HUES6 (cell line): Measurements from ENCODE around the gene ACER3.
A peak's percentile ranks its signal among the peaks of the same experiment; 100 is the strongest.
"Not testable (repeated sequence)": the region's sequence is repeated elsewhere in the genome, so short reads cannot be mapped to it uniquely, and the experiment has no call there.

ENCODE experiments used
- H3K27ac ChIP-seq: 2 replicates; pipeline ENCODE4 v1.7.0; 2013; ENCODE audit warnings: low read depth, mild to moderate bottlenecking, low read length, inconsistent platforms
- H3K27me3 ChIP-seq: 2 replicates; pipeline ENCODE4 v1.6.1; 2013; ENCODE audit warnings: low read length; ENCODE audit not compliant: control insufficient read depth, insufficient read depth
- H3K36me3 ChIP-seq: 2 replicates; pipeline ENCODE4 v1.6.1; 2013; ENCODE audit warnings: low read length; ENCODE audit not compliant: control insufficient read depth, insufficient read depth
- H3K4me1 ChIP-seq: 2 replicates; pipeline ENCODE4 v1.6.1; 2013; ENCODE audit warnings: low read length; ENCODE audit not compliant: control insufficient read depth, insufficient read depth
- H3K4me3 ChIP-seq: 2 replicates; pipeline ENCODE4 v1.5.1; 2013; ENCODE audit warnings: low read depth, low read length
- H3K9ac ChIP-seq: one replicate; pipeline ENCODE4 v1.6.1; 2013; ENCODE audit warnings: mild to moderate bottlenecking, low read length
- H3K9me3 ChIP-seq: 2 replicates; pipeline ENCODE4 v1.6.1; 2013; ENCODE audit warnings: low read depth, low read length; ENCODE audit not compliant: control insufficient read depth, insufficient read depth

The ACER3 gene

DNA sequence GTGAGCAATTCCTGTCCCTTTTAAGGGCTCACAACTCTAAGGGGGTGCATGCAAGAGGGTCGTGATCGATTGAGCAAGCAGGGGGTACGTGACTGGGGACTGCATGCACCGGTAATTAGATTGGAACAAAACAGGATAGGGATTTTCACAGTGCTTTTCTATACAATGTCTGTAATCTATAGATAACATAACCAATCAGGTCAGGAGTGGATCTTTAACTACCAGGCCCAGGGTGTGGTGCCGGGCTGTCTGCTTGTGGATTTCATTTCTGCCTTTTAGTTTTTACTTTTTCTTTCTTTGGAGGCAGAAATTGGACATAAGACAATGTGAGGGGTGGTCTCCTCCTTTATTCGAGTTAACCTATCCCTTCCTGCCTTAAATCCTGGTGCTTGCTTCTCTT, 40.9 kb downstream of the ACER3 start:
- peaks cover 18% of the 10 kb centered on the region for H3K4me1 ChIP-seq
- not testable (repeated sequence) for H3K4me3 ChIP-seq, H3K27me3 ChIP-seq, H3K9me3 ChIP-seq, H3K9ac ChIP-seq, H3K27ac ChIP-seq, H3K36me3 ChIP-seq

DNA sequence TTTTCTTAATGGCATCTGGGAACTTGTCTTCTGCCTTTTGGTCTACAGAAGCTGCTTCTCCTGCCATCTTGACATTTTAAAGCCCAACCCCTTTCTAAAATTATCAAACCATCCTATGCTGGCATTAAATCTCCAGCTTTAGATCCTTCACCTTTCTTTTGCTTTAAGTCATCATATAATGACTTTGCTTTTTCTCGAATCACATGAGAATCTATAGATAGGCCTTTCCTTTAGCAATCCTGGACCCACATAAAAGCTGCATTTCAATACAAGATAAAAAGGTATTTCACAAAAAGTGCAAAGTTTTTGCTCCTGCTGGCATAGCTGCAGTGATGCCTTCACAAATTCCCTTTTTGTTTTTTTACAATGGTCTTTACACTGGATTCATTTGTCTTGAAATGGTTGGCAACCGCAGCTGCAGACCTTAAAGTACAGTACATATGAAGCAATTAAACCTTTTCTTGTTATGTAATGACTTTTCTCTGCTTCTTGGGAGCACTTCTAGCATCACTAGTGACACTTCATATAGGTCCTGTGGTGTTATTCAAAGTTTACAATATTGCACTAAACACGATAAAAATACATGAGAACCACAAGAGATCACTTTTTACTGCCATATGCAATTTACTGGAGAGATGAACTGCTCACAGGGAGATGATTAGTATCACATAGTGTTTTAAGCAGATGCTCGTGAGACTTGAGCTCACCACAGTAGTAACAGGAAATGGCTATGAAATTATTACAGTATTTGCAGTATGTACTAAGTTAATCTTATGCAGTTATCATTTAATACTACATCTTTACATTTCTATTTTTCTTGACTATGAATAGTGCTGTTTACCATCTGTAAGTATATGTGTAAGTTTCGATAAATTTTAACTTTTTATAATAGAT, 41.6 kb downstream of the ACER3 start:
- Histone ChIP-seq H3K4me3 (no peak overlapping the region), H3K9me3 (peaks cover 8% of the 10 kb centered on the region), H3K36me3 (no peaks in the 10 kb centered on the region), H3K27ac (no peak overlapping the region), H3K9ac (no peak overlapping the region), H3K27me3 (no peaks in the 10 kb centered on the region), H3K4me1 (peaks cover 18% of the 10 kb centered on the region)

DNA sequence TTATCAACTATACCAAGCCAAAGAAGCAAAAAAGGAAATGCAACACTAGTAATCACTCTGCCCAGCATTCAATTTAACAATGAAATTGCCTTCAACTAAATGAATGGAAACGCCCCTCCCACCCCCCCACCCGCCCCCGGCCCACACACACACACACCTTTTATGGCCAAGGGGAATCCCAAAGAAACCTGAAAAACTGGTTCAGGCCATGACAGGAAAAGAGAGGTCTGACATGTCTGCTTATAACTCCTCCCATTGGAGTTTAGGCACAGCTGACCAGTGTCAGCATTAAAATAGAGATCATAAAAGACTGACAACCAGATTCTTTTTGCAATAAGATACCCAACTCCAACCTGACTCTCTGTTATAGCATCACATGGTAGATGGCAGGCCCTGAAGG, 42.6 kb downstream of the ACER3 start:
- no peak overlapping the region for H3K9ac ChIP-seq
- H3K4me3 ChIP-seq: peak overlapping the region; percentile 40; the same call in 1 of the 2 replicates
- no peaks in the 10 kb centered on the region for H3K27me3 ChIP-seq
- no peak overlapping the region; the same call in 1 of the 2 replicates for H3K27ac ChIP-seq
- H3K9me3 ChIP-seq: peaks cover 8% of the 10 kb centered on the region
- H3K36me3 ChIP-seq: no peaks in the 10 kb centered on the region
- peaks cover 18% of the 10 kb centered on the region for H3K4me1 ChIP-seq

DNA sequence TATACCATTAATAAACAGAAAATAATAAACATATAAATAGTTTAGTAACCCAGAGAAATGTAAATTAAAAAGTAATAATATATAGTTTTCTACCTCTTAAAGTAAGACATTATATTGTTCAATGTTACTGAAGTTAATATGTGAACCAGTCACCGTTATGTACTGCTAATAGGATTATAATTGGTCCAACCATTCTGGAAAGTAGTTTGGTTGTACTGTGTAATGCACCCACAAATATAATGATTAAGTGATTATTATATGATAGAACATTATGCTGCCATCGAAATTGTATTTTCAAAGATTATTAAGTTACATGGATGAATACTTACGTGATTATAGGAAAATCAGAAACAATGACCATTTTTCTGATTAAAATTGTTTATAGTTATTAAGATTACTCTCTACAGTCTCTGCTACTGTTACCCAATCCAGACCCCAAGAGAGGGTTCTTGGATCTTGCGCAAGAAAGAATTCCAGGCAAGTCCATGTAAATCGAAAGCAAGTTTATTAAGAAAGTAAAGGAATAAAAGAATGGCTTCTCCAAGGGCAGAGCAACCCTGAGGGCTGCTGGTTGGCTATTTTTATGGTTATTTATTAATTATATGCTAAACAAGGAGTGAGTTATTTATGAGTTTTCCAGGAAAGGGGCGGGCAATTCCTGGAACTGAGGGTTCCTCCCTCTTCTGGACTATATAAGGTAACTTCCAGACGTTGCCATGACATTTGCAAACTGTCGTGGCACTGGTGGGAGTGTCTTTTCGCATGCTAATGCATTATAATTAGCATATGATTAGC, 50.1 kb downstream of the ACER3 start:
- Histone ChIP-seq H3K36me3 (no peaks in the 10 kb centered on the region), H3K27ac (no peak overlapping the region), H3K27me3 (no peaks in the 10 kb centered on the region), H3K9me3 (peaks cover 7% of the 10 kb centered on the region), H3K4me1 (no peaks in the 10 kb centered on the region; the same call in 1 of the 2 replicates), H3K9ac (no peak overlapping the region), H3K4me3 (no peak overlapping the region)

DNA sequence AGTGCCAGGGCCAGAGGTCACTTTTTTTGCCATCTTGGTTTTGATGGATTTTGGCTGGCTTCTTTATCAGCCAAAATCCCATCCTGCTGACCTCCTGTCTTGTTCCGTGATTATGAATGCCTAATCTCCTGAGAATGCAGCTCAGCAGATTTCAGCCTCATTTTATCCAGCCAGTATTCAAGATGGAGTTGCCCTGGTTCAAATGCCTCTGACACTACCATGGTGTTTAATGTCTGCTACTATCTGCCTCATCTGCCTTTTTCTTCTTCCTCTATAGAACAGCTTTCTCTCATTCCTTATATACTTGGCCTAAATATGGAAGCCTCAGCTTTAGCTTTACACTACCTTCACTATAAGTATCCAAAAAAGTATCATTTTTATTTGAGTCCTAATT, 50.7 kb downstream of the ACER3 start:
- Histone ChIP-seq H3K27ac (no peak overlapping the region; the same call in 1 of the 2 replicates), H3K36me3 (no peaks in the 10 kb centered on the region), H3K4me3 (no peak overlapping the region), H3K9me3 (peaks cover under 1% of the 10 kb centered on the region), H3K4me1 (no peaks in the 10 kb centered on the region; the same call in 1 of the 2 replicates), H3K27me3 (no peaks in the 10 kb centered on the region), H3K9ac (no peak overlapping the region)

DNA sequence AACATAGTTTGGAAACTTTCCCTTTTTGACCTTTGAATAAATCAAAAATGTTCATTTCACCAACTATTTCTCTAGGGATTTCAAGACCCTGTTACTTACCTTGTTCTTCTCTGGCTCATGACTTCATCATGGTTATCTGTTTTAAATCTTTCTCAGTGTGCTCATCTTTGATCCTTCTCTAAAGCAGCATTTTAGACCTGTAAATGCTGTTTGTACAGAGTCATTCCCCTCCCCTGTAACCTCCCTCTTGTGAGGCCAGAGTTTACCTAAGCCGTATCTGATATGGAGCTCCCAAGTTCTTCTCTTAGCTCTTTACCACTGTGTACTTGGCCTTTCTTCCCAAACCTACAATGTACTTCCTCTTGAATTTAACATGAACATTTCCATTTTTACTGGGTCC, 56.0 kb downstream of the ACER3 start:
- Histone ChIP-seq H3K27ac (no peak overlapping the region), H3K4me3 (no peak overlapping the region), H3K36me3 (no peaks in the 10 kb centered on the region), H3K9ac (no peak overlapping the region), H3K27me3 (no peaks in the 10 kb centered on the region), H3K4me1 (no peaks in the 10 kb centered on the region), H3K9me3 (no peaks in the 10 kb centered on the region)

DNA sequence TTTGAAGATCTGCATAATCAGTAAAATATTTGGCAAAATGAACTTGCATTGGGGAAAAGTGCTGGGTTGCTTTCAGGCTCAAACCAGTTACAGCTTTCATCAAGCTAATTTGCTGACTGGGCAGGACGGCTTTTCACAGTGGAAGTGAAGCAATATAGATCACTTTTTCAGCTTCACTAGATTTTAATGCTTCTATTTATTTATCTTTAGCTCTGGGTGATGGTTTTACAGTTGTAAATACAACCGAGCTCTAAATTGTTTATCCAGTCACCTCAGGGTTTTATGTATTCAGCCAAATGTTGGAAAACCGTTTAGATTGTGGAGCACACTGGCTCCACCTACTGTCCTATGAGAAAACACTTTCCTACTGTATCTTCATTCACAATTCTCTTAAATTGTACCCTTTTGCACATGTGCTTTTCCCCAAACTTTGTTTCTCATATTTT, 58.2 kb downstream of the ACER3 start:
- Histone ChIP-seq H3K36me3 (no peaks in the 10 kb centered on the region), H3K4me1 (no peaks in the 10 kb centered on the region), H3K9ac (no peak overlapping the region), H3K27me3 (no peaks in the 10 kb centered on the region), H3K27ac (no peak overlapping the region), H3K9me3 (no peaks in the 10 kb centered on the region), H3K4me3 (no peak overlapping the region)

DNA sequence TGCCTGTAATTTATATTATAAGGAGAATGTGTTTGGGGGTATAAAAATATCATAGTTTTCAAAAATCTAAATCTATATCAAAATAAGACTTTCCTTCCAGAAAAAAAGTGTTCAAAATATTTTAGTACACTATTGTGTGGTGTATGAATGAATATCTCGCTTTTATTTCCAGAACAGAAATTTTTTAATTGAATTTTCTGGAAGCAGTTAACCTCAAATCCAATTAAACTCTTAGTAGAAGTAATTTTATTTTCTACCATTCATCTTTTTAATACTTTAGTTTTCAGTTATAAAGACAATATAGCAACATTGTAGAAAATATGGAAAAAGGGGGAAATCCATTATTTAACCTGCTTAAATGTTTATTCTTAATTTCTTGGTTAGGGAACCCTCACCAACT, 58.7 kb downstream of the ACER3 start:
- H3K36me3 ChIP-seq: no peaks in the 10 kb centered on the region
- no peak overlapping the region for H3K4me3 ChIP-seq
- no peaks in the 10 kb centered on the region for H3K9me3 ChIP-seq
- H3K27me3 ChIP-seq: no peaks in the 10 kb centered on the region
- no peak overlapping the region for H3K9ac ChIP-seq
- no peaks in the 10 kb centered on the region for H3K4me1 ChIP-seq
- H3K27ac ChIP-seq: no peak overlapping the region

DNA sequence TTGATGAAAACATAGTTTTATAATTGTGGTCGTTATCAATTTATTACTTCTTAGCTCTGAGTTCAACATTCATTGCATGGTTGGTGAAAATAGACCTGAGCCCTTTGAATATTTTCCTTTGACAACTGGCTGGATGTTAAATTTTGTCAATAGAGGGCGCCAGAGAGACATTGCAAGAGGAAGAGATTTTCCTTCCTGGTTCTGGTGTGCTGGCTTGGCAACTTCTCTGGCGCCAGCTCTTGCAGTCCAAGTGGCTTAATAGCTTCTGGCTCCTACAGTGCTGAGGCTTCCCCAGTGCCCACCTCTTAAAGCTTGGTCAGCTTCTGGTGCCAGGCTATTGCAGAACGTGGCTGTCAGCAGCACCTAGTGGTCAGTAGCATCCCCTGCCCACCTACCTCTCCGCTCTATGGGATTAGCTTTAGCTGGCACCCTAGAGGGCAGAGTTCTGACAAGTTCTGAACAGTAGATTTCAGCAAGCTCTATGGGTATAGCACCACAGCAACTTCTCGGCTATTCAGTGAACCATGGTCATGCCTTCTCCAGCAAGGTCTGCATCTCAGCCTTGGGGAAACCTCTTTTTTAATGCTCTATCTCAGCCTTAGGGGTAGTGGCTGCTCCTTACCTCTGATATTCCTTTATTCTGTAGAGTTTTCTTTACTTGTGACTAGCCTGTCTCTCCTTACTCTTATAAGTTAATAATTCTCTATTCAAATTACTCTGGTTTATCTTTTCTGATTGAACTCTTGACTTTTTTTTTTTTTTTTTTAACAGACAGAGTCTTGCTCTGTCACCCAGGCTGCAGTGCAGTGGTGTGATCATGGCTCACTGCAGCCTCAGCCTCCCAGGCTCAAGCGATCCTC, 59.4 kb downstream of the ACER3 start:
- Histone ChIP-seq H3K27ac (no peak overlapping the region), H3K36me3 (no peaks in the 10 kb centered on the region), H3K27me3 (no peaks in the 10 kb centered on the region), H3K4me1 (no peaks in the 10 kb centered on the region), H3K9ac (no peak overlapping the region), H3K4me3 (no peak overlapping the region), H3K9me3 (no peaks in the 10 kb centered on the region)

DNA sequence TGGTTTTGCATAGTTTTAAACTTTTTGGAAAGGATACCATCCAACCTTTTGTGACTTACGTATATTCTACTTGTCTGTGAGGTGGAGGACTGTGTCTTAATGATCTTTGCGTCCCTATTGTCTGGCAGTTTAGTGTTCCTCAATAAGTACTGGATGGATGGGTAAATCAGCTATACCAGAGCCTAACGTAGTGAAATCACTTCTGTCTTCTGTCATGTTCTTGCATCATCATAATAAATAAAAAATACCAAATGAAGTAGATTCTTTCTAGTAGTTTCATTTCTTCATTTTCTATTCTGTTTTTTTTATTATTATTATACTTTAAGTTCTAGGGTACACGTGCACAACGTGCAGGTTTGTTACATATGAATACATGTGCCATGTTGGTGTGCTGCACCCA, 66.4 kb downstream of the ACER3 start:
- Histone ChIP-seq H3K9ac (no peak overlapping the region), H3K4me1 (no peaks in the 10 kb centered on the region), H3K36me3 (no peaks in the 10 kb centered on the region), H3K4me3 (no peak overlapping the region), H3K27me3 (no peaks in the 10 kb centered on the region), H3K9me3 (no peaks in the 10 kb centered on the region), H3K27ac (no peak overlapping the region)
